GM18508 (cell line): ENCODE results near the gene CSHL1.
"Not testable (repeated sequence)": the region's sequence is repeated elsewhere in the genome, so short reads cannot be mapped to it uniquely, and the experiment has no call there.

Experiments
- ATAC-seq: cut with Tn5 transposase; IDR thresholded peaks from one replicate; pipeline ENCODE4 v1.9.1; 2021; ENCODE audit warnings: moderate number of reproducible peaks; ENCODE audit not compliant: insufficient read depth, unreplicated experiment

Gene CSHL1

DNA sequence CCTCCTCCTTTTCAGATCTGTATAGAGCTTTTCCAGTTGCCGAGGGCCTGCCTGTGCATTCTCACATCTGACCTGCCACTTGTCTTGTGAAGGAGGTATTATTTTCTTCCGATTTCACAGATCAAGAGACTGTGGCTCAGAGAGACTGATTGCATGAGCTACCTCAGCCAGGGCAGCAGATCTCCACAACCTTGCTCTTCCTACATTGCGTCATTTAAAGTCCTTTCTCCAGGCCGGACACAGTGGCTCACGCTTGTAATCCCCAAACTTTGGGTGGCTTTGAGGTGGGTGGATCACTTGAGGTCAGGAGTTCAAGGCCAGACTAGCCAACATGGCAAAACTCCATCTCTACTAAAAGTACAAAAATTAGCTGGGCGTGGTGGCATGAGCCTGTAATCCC is 9.0 kb upstream of the CSHL1 start:
- not testable (repeated sequence) for ATAC-seq

DNA sequence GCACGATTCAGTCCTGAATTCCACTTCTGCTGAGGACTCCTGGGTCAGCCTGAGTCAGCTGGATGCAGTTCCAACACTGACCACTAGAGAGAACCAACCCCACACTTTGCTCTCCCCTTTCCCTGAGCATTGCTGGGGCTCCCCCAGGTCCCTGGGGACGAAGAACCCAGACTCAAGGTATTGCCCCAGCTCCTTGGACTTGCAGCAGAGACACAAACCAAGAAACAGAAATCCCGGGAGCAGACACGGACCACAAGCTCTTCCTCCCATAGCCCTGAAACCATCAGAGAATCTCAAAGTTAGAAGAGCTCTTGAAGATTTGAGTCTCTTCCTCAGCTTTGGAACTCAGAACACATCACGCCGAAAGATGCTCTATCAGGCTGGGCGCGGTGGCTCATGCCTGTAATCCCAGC is 8.3 kb upstream of the CSHL1 start:
- ATAC-seq, result no peak

DNA sequence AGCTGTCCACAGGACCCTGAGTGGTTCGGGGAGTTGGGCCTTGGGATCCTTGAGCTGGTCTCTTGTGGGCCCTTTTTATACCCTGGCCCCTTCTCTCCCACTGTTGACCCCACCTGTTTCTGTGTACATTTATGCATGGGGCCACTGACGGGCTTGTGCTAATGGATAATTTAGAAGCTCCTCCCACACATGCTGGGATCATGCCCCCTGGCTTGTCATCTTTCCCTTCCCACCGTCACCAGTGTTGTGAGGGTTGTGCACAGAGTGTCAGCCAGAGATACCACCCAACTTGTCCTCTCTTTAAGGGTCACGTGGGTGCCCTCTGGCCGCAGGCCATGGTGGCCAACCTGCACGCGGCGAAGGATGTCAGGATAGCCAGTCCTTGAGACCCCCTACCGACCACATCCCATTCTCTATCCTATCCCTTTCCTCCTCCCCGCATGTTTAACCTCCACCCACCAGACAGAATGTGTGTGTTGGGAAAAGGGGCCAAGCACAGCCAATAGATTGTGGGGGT is 7.8 kb upstream of the CSHL1 start, which contains the start of gene GH1:
Gene GH1 (minus strand): TSS at position 51 of the 517 bp plus-strand sequence. CDS start 63 bp downstream, outside the sequence.
- ATAC-seq, result not testable (repeated sequence)

DNA sequence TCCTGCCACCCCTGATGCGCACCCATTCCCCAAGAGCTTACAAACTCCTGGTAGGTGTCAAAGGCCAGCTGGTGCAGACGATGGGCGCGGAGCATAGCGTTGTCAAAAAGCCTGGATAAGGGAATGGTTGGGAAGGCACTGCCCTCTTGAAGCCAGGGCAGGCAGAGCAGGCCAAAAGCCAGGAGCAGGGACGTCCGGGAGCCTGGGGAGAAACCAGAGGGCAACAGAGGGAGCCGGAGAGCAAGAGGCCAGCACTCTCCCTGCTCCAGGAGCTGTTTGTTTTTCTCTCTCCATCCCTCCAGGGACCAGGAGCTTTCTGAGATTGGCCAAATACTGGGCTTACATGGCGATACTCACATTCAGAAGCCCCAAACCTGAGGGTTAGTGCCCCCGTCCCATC is 7.2 kb upstream of the CSHL1 start:
- ATAC-seq, result no peak

DNA sequence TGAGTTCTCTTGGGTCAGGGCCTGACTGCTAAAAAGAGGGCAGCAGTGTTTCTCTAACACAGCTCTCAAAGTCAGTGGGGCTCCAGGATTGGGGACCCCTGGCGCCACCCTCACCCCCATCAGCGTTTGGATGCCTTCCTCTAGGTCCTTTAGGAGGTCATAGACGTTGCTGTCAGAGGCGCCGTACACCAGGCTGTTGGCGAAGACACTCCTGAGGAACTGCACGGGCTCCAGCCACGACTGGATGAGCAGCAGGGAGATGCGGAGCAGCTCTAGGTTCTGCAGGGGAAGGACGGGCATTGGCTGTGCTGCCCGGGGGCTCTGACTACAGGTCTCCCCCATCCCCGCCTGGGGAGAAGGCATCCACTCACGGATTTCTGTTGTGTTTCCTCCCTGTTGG is 6.6 kb upstream of the CSHL1 start:
- ATAC-seq, result no peak

DNA sequence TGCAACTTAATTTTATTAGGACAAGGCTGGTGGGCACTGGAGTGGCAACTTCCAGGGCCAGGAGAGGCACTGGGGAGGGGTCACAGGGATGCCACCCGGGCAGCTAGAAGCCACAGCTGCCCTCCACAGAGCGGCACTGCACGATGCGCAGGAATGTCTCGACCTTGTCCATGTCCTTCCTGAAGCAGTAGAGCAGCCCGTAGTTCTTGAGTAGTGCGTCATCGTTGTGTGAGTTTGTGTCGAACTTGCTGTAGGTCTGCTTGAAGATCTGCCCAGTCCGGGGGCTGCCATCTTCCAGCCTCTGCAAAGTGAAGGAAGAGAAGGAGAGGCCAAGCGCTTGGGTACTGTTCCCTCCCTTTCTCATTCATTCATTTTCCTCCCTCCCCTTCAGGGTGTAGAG is 6.1 kb upstream of the CSHL1 start:
- ATAC-seq, result not testable (repeated sequence)

DNA sequence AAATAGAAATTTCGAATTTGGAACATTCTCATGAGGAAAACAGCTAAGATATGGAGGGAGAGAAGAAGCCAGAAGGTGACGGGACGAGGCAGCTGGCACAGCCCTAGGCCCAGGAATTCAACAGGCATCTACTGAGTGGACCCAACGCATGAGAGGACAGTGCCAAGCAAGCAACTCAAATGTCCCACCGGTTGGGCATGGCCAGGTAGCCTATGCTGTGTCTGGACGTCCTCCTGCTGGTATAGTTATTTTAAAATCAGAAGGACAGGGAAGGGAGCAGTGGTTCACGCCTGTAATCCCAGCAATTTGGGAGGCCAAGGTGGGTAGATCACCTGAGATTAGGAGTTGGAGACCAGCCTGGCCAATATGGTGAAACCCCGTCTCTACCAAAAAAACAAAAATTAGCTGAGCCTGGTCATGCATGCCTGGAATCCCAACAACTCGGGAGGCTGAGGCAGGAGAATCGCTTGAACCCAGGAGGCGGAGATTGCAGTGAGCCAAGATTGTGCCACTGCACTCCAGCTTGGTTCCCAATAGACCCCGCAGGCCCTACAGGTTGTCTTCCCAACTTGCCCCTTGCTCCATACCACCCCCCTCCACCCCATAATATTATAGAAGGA is 5.6 kb upstream of the CSHL1 start:
- no peak for ATAC-seq

DNA sequence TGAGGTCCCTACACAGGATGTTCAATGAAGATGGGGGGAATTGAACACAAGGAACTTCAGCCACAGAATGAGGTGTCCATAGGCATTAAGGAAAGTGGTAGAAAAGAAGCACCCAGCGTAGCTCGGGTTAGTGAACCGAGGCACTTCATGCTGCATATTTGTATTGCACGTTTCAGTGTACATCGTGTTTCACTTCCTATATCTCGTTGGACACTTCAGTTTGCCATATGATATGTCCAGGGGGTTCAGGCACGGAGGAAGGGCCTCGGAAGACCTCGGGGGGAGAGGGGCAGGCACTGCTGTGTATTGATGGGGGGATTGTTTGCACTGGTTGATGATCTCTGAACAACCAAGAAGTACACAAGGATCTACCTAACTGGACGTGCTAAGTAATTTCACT is 4.7 kb upstream of the CSHL1 start:
- ATAC-seq, result not testable (repeated sequence)

DNA sequence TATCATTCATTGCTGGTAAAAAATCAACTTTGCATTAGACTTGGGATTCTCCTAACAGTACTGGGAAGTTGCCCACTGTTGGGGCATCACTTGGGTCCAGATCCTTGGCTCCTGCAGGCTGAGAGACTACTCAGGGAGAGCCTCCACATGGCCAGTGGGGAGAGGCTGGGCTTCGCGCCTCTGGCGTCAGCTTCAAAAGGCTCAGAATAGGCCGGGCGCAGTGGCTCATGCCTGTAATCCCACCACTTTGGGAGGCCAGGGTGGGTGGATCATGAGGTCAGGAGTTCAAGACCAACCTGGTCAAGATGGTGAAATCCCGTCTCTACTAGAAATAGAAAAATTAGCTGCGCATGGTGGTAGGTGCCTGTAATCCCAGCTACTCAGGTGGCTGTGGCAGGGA is 3.4 kb upstream of the CSHL1 start:
- no peak for ATAC-seq

DNA sequence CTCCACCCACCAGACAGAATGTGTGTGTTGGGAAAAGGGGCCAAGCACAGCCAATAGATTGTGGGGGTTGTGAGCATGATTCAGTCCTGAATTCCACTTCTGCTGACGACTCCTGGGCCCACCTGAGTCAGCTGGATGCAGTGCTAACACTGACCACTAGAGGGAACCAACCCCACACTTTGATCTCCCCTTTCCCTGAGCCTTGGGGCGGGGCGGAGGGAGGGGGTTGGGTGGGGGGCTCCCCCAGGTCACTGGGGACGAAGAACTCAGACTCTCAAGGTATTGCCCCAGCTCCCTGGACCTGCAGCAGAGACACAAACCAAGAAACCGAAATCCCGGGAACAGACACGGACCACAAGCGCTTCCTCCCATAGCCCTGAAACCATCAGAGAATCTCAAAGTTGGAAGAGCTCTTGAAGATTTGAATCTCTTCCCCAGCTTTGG is 621 bp upstream of the CSHL1 start:
- ATAC-seq, result no peak

DNA sequence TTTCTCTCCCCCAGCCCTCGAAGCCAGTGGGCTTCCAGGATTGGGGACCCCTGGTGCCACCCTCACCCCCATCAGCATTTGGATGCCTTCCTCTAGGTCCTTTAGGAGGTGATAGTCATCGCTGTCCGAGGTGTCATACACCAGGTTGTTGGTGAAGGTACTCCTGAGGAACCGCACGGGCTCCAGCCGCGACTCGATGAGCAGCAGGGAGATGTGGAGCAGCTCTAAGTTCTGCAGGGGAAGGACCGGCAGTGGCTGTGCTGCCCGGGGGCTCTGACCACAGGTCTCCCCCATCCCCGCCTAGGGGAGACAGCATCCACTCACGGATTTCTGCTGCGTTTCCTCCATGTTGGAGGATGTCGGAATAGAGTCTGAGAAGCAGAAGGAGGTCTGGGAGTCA is 962 bp downstream of the CSHL1 start:
- no peak for ATAC-seq

DNA sequence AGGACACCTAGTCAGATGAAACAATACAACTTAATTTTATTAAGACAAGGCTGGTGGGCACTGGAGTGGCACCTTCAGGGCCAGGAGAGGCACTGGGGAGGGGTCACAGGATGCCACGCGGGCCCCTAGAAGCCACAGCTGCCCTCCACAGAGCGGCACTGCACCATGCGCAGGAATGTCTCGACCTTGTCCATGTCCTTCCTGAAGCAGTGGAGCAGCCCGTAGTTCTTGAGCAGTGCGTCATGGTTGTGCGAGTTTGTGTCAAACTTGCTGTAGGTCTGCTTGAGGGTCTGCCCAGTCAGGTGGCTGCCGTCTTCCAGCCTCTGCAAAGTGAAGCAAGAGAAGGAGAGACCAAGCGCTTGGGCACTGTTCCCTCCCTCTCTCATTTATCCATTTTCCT is 1.5 kb downstream of the CSHL1 start:
- ATAC-seq, result not testable (repeated sequence)

DNA sequence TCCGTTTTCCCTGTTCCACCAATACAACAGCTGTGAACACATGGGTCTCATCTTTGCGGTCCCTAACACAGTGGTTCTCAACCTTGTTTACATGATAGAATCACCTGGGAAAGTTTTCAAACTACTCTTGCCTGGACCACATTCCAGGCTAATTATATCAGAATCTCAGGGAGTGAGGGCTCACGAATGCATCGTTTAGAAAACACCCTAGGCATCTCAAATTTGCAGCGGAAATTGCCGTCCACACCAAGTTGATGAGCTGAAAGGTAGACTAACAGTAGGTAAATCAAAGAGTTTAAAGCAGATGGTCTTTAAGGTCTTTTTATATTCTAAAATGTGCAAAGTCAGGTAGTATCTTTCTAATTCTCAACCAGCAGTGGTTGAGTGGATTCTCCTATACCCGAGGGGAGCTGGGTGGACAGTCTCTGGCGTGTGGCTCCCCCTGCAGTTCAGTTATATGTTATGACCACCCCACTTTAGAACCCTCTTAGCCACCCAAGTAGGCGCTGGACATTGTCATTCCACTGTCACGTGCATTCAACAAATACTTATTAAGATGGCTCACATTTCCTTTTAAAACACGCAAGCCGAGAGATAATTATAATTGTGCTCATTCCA is 3.8 kb downstream of the CSHL1 start:
- ATAC-seq, result not testable (repeated sequence)

DNA sequence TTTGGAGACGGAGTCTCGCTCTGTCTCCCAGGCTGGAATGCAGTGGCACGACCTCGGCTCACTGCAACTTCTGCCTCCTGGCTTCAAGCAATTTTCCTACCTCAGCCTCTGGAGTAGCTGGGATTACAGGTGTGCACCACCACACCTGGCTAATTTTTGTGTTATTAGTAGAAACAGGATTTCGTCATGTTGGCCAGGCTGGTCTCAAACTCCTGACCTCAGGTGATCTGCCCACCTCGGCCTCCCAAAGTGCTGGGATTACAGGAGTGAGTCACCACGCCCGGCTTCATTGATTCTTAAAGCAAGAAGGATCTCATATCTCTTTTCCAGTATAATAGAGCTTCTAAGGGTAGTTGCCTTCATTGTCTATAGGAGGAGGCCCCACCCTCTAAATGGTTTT is 6.3 kb downstream of the CSHL1 start:
- not testable (repeated sequence) for ATAC-seq

DNA sequence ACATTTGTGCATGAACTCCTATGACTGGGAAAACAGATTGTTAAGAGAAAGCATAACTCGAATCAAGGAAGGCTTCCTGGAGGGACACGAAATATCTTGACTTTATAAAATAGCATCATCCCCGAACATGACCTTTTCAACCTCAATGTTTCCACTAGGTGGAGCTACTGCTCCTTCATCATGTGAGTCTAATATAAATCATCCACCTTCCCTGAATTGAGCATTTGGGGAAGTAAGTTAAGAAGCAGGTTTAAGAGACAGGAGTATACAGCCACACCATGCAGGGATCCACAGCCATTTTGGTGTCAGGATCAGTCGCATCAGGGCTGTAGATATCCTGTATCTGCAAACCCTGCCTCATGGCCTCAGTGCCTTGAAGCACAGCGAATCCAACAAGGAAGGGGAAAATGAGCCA is 7.3 kb downstream of the CSHL1 start:
- ATAC-seq, result not testable (repeated sequence)

DNA sequence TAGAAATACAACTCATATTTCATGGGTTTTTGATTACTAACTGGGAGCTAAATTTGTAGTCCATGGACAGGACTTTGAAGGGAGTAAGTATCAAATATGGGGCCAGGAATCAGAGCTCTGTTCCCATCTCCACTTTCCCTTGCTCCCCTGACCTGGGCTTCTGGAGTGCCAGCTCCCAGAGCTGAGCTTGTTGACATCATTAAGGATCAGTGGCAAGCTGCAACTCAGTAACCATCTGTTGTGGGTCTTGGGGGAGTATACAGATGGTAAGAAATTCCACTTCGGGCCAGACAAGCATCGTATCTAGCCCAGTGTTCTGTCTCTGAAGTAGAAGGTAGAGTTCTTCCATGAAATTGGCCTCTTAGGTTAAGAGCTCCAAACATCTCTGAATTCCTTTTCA is 9.1 kb downstream of the CSHL1 start:
- not testable (repeated sequence) for ATAC-seq

DNA sequence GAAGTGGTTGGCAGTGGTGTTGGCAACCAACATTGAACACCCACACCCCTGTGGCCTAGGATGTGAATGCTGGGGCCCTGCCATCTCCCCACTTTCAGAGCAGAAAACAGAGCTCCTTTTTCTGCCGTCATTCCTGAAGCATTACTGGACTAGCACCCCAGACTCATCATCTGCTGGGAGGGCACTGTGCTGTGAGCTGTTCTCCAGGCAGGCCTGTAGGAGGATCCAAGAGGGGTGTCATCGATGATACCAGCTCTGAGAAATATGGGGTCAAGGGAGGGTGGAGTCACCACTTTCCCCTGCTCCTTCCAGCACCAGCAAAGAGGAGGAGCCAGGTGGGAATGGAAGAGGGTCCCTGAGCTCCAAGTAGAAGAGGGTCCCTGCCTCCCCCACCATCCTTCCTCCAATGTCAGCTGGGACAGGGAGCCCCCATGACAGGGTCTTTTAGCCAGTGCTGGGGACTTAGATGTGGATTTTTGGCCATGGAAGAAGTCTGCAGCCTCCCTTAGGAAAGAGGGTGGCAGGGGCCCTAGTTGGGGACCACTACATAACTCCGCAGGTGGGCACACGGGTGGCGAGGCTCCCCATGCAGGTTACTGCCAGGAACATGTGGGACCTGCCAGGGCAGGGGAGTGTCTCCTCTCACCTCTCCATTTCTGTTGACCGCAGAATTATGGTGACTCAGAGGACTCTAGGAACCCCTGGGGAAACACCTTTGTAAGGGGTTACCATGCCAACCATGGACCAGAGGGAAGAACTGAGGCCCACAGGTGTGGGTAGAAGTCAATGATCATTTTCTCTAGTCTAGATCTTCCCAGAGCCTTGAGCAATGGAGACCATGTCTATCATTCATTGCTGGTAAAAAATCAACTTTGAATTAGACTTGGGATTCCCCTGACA is 11.9 kb downstream of the CSHL1 start:
- ATAC-seq, result not testable (repeated sequence)

DNA sequence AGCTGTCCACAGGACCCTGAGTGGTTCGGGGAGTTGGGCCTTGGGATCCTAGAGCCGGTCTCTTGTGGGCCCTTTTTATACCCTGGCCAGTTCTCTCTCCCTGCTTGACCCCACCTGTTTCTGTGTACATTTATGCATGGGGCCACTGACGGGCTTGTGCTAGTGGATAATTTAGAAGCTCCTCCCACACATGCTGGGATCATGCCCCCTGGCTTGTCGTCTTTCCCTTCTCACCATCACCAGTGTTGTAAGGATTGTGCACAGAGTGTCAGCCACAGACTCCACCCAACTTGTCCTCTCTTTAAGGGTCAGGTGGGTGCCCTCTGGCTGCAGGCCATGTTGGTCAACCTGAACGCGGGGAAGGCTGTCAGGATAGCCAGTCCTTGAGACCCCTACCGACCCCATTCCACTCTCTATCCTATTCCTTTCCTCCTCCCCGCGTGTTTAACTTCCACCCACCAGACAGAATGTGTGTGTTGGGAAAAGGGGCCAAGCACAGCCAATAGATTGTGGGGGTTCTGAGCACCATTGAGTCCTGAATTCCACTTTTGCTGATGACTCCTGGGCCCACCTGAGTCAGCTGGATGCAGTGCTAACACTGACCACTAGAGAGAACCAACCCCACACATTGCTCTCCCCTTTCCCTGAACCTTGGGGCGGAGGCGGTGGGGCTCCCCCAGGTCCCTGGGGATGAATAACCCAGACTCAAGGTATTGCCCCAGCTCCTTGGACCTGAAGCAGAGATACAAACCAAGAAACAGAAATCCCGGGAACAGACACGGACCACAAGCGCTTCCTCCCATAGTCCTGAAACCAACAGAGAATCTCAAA is 14.3 kb downstream of the CSHL1 start, which contains the start of gene CSH1:
Gene CSH1 (minus strand): TSS at position 51 of the 831 bp plus-strand sequence. CDS start 63 bp downstream, outside the sequence.
- ATAC-seq, result not testable (repeated sequence)

DNA sequence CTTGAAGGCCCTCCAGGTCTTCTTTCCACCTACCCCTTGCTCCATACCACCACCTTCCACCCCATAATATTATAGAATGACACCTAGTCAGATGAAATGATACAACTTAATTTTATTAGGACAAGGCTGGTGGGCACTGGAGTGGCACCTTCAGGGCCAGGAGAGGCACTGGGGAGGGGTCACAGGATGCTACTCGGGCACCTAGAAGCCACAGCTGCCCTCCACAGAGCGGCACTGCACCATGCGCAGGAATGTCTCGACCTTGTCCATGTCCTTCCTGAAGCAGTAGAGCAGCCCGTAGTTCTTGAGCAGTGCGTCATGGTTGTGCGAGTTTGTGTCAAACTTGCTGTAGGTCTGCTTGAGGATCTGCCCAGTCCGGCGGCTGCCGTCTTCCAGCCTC is 16.2 kb downstream of the CSHL1 start:
- ATAC-seq, result not testable (repeated sequence)

DNA sequence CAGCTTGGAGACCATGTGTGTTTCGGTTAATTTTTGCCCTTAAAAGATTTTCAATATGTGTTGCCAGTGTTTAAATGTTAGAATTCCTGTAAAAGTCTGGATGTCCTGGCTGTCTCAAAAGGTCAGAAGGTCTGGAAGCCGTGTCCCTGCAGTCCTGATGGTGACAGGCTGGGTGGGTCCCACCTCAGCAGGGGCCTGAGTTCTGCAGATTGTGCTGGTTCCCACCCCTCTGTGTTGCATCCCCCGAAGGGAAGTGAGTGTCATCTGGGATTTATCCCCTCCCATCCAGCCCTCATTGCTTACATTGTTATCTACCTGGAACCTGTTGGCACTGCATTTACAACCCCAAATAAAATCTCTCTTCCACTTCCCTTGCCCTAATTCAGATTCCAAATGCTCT is 17.0 kb downstream of the CSHL1 start:
- not testable (repeated sequence) for ATAC-seq
